ENCODE data around the gene RERE.

DNA sequence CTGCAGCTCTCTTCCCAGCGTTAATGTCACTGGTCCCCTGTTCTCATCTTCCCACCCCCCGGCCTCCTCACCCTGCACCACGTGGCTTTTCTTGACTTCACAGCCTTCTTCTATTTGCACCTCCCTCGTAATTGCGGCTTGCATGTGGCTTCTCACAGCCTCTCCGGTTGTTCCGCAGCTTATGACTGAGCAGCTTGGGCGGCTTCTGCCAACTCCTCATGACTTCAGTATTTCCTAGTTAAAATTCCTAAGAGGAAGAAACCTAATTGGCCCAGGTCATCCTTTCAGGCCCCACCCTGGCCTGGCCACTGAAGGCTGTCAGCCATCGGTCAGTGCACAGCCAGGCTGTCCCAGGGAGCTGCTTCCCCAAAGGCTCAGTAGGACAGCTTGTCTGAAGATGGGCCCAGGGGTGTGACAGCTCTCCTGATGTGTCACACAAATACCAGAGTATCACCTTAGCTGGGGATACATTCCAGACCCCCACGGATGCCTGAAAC, 8.6 kb upstream of the RERE start:
- TF ChIP-seq POLR2AphosphoS5 (IDR thresholded peaks at IDR 0.05) (no peak), POLR2A (IDR thresholded peaks at IDR 0.05) (no peak)
- TF ChIP-seq, protein P1, sequence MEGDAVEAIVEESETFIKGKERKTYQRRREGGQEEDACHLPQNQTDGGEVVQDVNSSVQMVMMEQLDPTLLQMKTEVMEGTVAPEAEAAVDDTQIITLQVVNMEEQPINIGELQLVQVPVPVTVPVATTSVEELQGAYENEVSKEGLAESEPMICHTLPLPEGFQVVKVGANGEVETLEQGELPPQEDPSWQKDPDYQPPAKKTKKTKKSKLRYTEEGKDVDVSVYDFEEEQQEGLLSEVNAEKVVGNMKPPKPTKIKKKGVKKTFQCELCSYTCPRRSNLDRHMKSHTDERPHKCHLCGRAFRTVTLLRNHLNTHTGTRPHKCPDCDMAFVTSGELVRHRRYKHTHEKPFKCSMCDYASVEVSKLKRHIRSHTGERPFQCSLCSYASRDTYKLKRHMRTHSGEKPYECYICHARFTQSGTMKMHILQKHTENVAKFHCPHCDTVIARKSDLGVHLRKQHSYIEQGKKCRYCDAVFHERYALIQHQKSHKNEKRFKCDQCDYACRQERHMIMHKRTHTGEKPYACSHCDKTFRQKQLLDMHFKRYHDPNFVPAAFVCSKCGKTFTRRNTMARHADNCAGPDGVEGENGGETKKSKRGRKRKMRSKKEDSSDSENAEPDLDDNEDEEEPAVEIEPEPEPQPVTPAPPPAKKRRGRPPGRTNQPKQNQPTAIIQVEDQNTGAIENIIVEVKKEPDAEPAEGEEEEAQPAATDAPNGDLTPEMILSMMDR (IDR thresholded peaks at IDR 0.05) = no peak
